CD4-positive, CD25-positive, alpha-beta regulatory T cell (primary cell): Measurements from ENCODE around the gene CTRB2. TPM values are rescaled to one million over a fixed set of nuclear protein-coding genes. Genes with fewer than 3 reads are reported as not detected.
A peak's percentile ranks its signal among the peaks of the same experiment; 100 is the strongest.

Source experiments
- ATAC-seq, 2 donors: fragments of 150-1000 bp; cut with Tn5 transposase; one replicate each; pipeline ENCODE4 v1.10.0; 2021; ENCODE audit warnings: low read depth in 2 of 2, moderate number of reproducible peaks in 2 of 2, moderate library complexity in 1 of 2
- DNase-seq, 3 donors: peaks; one replicate each; pipeline versions ENCODE4 v3.0.0 to v3.0.0-alpha.2; 2012 to 2022; ENCODE audit warnings: mixed read lengths in 1 of 3
- H3K27ac ChIP-seq: one replicate; pipeline ENCODE4 v1.7.0; 2013; ENCODE audit warnings: mild to moderate bottlenecking, low read length; ENCODE audit not compliant: insufficient read depth, poor library complexity, severe bottlenecking
- H3K27me3 ChIP-seq: one replicate; pipeline ENCODE4 v1.7.0; 2013; ENCODE audit warnings: low read length; ENCODE audit not compliant: control insufficient read depth, insufficient read depth
- H3K36me3 ChIP-seq: one replicate; pipeline ENCODE4 v1.7.0; 2013; ENCODE audit warnings: mild to moderate bottlenecking, low read length, moderate library complexity; ENCODE audit not compliant: control insufficient read depth, insufficient read depth
- H3K4me1 ChIP-seq: 2 replicates; pipeline ENCODE4 v1.7.0; 2013; ENCODE audit warnings: mild to moderate bottlenecking, low read length; ENCODE audit not compliant: insufficient read depth, control insufficient read depth, poor library complexity, severe bottlenecking
- H3K4me3 ChIP-seq: one replicate; pipeline ENCODE4 v1.7.0; 2013; ENCODE audit warnings: low read depth, mild to moderate bottlenecking, low read length, moderate library complexity
- H3K9me3 ChIP-seq, 2 experiments: 1 replicate in 1 of 2; 2 replicates in 1 of 2; pipeline ENCODE4 v1.7.0; 2013; ENCODE audit warnings: low read length in 2 of 2, mild to moderate bottlenecking in 1 of 2, moderate library complexity in 1 of 2; ENCODE audit not compliant: control insufficient read depth in 2 of 2
- H3K27ac Mint-ChIP-seq, 3 donors: one replicate each; pipeline ENCODE4 v1.8.0; 2020 to 2022; ENCODE audit warnings: mild to moderate bottlenecking in 3 of 3, mixed read lengths in 3 of 3, moderate library complexity in 2 of 3
- H3K27me3 Mint-ChIP-seq: one replicate; pipeline ENCODE4 v1.8.0; 2022; ENCODE audit warnings: mild to moderate bottlenecking, mixed read lengths
- H3K36me3 Mint-ChIP-seq: one replicate; pipeline ENCODE4 v1.8.0; 2020; ENCODE audit warnings: mixed read lengths
- H3K4me1 Mint-ChIP-seq, 4 donors: one replicate each; pipeline ENCODE4 v1.8.0; 2020 to 2022; ENCODE audit warnings: mixed read lengths in 4 of 4, mild to moderate bottlenecking in 1 of 4
- H3K4me3 Mint-ChIP-seq, 4 donors: one replicate each; pipeline ENCODE4 v1.8.0; 2020 to 2022; ENCODE audit warnings: mild to moderate bottlenecking in 4 of 4, mixed read lengths in 4 of 4, moderate library complexity in 3 of 4
- H3K9me3 Mint-ChIP-seq, 7 donors: one replicate each; pipeline ENCODE4 v1.8.0; 2020 to 2022; ENCODE audit warnings: mixed read lengths in 7 of 7, mild to moderate bottlenecking in 3 of 7, moderate library complexity in 2 of 7
- polyA plus RNA-seq, 4 donors: library from polyadenylated mRNA; unstranded; fragments of 300-500 nt; fragmentation: Illumina TruSeq; gene quantifications; one replicate each; pipeline ENCODE4 v1.2.3, GENCODE V29; 2021
- total RNA-seq: library from RNA; stranded (reverse); gene quantifications from one replicate; pipeline ENCODE4 v1.2.3, GENCODE V29; 2022

Gene CTRB2
- total and polyA plus RNA-seq, 5 donors from 2014 or later, result not detected

GRCh38 chr16:75234856-75235696 is 28.1 kb upstream of the CTRB2 start:
- no peaks in the 10 kb centered on the region for H3K4me1 ChIP-seq
- DNase-seq (no peak), ATAC-seq (no peak)
- H3K9me3 ChIP-seq, result no peaks in the 10 kb centered on the region
- H3K27me3 ChIP-seq, result no peaks in the 10 kb centered on the region
- H3K36me3 ChIP-seq, result no peaks in the 10 kb centered on the region
- Mint-ChIP-seq H3K9me3 (no peaks in the 10 kb centered on the region), H3K27ac (no peak overlapping the region), H3K36me3 (no peaks in the 10 kb centered on the region), H3K27me3 (no peaks in the 10 kb centered on the region), H3K4me3 (no peak overlapping the region), H3K4me1 (peaks cover 0 to 4% (median 2%) of the 10 kb centered on the region in 4 donors)
- H3K4me3 ChIP-seq, result no peak overlapping the region
- H3K27ac ChIP-seq, result no peak overlapping the region

GRCh38 chr16:75233611-75233938 is 26.6 kb upstream of the CTRB2 start:
- Histone ChIP-seq H3K27ac (no peak overlapping the region), H3K4me3 (no peak overlapping the region), H3K4me1 (no peaks in the 10 kb centered on the region), H3K36me3 (no peaks in the 10 kb centered on the region), H3K27me3 (no peaks in the 10 kb centered on the region), H3K9me3 (no peaks in the 10 kb centered on the region)
- H3K4me3 Mint-ChIP-seq, result no peak overlapping the region
- H3K9me3 Mint-ChIP-seq, result no peaks in the 10 kb centered on the region
- DNase-seq (no peak), ATAC-seq (no peak)
- H3K27me3 Mint-ChIP-seq, result no peaks in the 10 kb centered on the region
- H3K27ac Mint-ChIP-seq, result peak overlapping the region in 1 of 3 donors; percentile 52
- H3K36me3 Mint-ChIP-seq, result no peaks in the 10 kb centered on the region
- H3K4me1 Mint-ChIP-seq, result peaks cover 0 to 4% (median 2%) of the 10 kb centered on the region in 4 donors

- H3K27ac Mint-ChIP-seq, result no peak overlapping the region
- no peaks in the 10 kb centered on the region for H3K27me3 ChIP-seq
Measured at GRCh38 chr16:75231570-75231969, 24.6 kb upstream of the CTRB2 start.

GRCh38 chr16:75230471-75231110 is 23.6 kb upstream of the CTRB2 start:
- Mint-ChIP-seq H3K4me1 (peaks cover 0 to 4% (median 2%) of the 10 kb centered on the region in 4 donors), H3K27me3 (no peaks in the 10 kb centered on the region), H3K4me3 (no peak overlapping the region), H3K27ac (peak overlapping the region in 1 of 3 donors; percentile 52), H3K36me3 (no peaks in the 10 kb centered on the region), H3K9me3 (no peaks in the 10 kb centered on the region)
- H3K27ac ChIP-seq, result no peak overlapping the region
- no peaks in the 10 kb centered on the region for H3K36me3 ChIP-seq
- no peak overlapping the region for H3K4me3 ChIP-seq
- ATAC-seq (no peak), DNase-seq (no peak)
- H3K9me3 ChIP-seq, result no peaks in the 10 kb centered on the region
- H3K27me3 ChIP-seq, result no peaks in the 10 kb centered on the region
- H3K4me1 ChIP-seq, result no peaks in the 10 kb centered on the region

More at GRCh38 chr16:75231570-75231969, 24.6 kb upstream of the CTRB2 start:
- H3K9me3 Mint-ChIP-seq, result no peaks in the 10 kb centered on the region
- H3K4me3 Mint-ChIP-seq, result no peak overlapping the region
- no peaks in the 10 kb centered on the region for H3K36me3 Mint-ChIP-seq
- no peaks in the 10 kb centered on the region for H3K9me3 ChIP-seq
- DNase-seq (no peak), ATAC-seq (no peak)
- H3K27me3 Mint-ChIP-seq, result no peaks in the 10 kb centered on the region
- H3K27ac ChIP-seq, result no peak overlapping the region
- no peak overlapping the region for H3K4me3 ChIP-seq
- peaks cover 0 to 4% (median 2%) of the 10 kb centered on the region in 4 donors for H3K4me1 Mint-ChIP-seq
- H3K4me1 ChIP-seq, result no peaks in the 10 kb centered on the region
- no peaks in the 10 kb centered on the region for H3K36me3 ChIP-seq

GRCh38 chr16:75229172-75230031 is 22.4 kb upstream of the CTRB2 start:
- Mint-ChIP-seq H3K4me1 (peaks cover 0 to 3% (median 2%) of the 10 kb centered on the region in 4 donors), H3K9me3 (no peaks in the 10 kb centered on the region), H3K4me3 (no peak overlapping the region), H3K27ac (no peak overlapping the region), H3K36me3 (no peaks in the 10 kb centered on the region), H3K27me3 (no peaks in the 10 kb centered on the region)
- H3K4me1 ChIP-seq, result no peaks in the 10 kb centered on the region
- no peak overlapping the region for H3K4me3 ChIP-seq
- no peak for DNase-seq
- no peak for ATAC-seq
- H3K27me3 ChIP-seq, result no peaks in the 10 kb centered on the region
- H3K27ac ChIP-seq, result no peak overlapping the region
- no peaks in the 10 kb centered on the region for H3K9me3 ChIP-seq
- no peaks in the 10 kb centered on the region for H3K36me3 ChIP-seq

- no peak overlapping the region for H3K27ac ChIP-seq
- Mint-ChIP-seq H3K4me1 (no peaks in the 10 kb centered on the region), H3K27ac (no peak overlapping the region), H3K4me3 (no peak overlapping the region), H3K27me3 (no peaks in the 10 kb centered on the region), H3K9me3 (no peaks in the 10 kb centered on the region), H3K36me3 (no peaks in the 10 kb centered on the region)
- no peaks in the 10 kb centered on the region for H3K36me3 ChIP-seq
- DNase-seq (no peak), ATAC-seq (no peak)
- H3K9me3 ChIP-seq, result no peaks in the 10 kb centered on the region
- H3K4me1 ChIP-seq, result no peaks in the 10 kb centered on the region
- H3K27me3 ChIP-seq, result no peaks in the 10 kb centered on the region
- no peak overlapping the region for H3K4me3 ChIP-seq
Measured at GRCh38 chr16:75228143-75228976, 21.4 kb upstream of the CTRB2 start.
